Glutamatergic neuron (in vitro differentiated cells): Measurements from ENCODE around the gene JADE3. TPM values are rescaled to one million over a fixed set of nuclear protein-coding genes. Genes with fewer than 3 reads are reported as not detected.

Experiments
- DNase-seq: peaks from one replicate; pipeline ENCODE4 v3.0.0; 2022
- H3K27ac Mint-ChIP-seq: one replicate; pipeline ENCODE4 v1.8.0; 2020; ENCODE audit warnings: mild to moderate bottlenecking, mixed read lengths, inconsistent platforms; ENCODE audit not compliant: unreplicated experiment
- H3K27me3 Mint-ChIP-seq: one replicate; pipeline ENCODE4 v1.8.0; 2020; ENCODE audit warnings: mild to moderate bottlenecking, moderate library complexity, mixed read lengths, inconsistent platforms; ENCODE audit not compliant: unreplicated experiment
- H3K36me3 Mint-ChIP-seq: one replicate; pipeline ENCODE4 v1.8.0; 2020; ENCODE audit warnings: mild to moderate bottlenecking, mixed read lengths, inconsistent platforms; ENCODE audit not compliant: unreplicated experiment
- H3K4me1 Mint-ChIP-seq: one replicate; pipeline ENCODE4 v1.8.0; 2020; ENCODE audit warnings: mild to moderate bottlenecking, low read depth, mixed read lengths, inconsistent platforms; ENCODE audit not compliant: unreplicated experiment
- H3K4me3 Mint-ChIP-seq: one replicate; pipeline ENCODE4 v1.8.0; 2020; ENCODE audit warnings: mild to moderate bottlenecking, mixed read lengths, inconsistent platforms; ENCODE audit not compliant: unreplicated experiment
- H3K9me3 Mint-ChIP-seq: one replicate; pipeline ENCODE4 v1.8.0; 2020; ENCODE audit warnings: mild to moderate bottlenecking, moderate library complexity, mixed read lengths, inconsistent platforms; ENCODE audit not compliant: unreplicated experiment
- total RNA-seq: library from RNA; stranded (reverse); fragmentation: NEBNext Ultra II Directional; extraction: Animal tissue kit (Norgen Biotek cat#: 25700); gene quantifications from one replicate; pipeline ENCODE4 v1.2.1, GENCODE V29; 2021; ENCODE audit not compliant: unreplicated experiment
- TF ChIP-seq, protein P1 (sequence below): fragments of 200-600 bp; sonication (generic); IDR thresholded peaks from one replicate; pipeline ENCODE4 v1.5.0; 2021; ENCODE audit not compliant: partially characterized antibody, unreplicated experiment

JADE3 gene
- total RNA-seq, 1 donor from 2014 or later, result 14.0 TPM

DNA sequence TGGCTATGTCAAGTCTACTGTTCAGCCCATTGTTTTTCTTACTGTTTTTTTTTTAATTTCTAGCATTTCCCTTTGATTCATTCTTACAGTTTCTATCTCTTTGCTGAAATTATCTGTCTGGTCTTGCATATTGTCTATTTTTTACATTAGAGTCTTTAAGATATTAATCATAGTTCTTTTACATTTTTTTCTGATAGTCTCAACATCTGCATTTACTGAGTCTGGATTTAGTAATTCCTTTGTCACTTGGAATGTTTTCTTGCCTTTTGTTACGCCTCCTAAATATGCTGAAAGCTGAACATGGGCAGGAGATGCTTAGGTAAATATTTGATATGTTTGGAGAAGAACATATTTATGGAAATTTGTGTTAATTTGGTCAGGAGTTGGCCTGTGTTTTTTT is 10.4 kb downstream of the JADE3 start:
- Mint-ChIP-seq H3K9me3 (no peaks in the 10 kb centered on the region), H3K27ac (no peak overlapping the region)

DNA sequence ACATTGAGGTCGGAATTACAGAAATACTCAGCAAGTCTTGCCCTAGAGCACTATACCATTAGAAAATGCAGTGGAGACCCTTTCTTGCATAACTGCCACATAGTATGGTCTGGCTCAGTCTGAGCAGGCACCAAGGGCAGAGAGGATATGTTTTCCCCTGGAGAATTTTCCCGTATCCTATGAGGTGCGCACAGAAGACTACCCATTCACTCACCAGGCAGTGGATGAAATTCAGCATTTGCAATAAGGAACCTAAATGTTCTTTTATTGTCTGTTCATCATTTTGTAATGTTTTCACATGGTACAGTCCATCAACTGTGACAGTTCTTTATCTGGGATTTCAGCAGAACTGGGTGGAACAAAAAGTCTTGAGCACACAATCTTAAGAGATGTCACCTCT is 15.5 kb downstream of the JADE3 start:
- Mint-ChIP-seq H3K27me3 (peaks cover 2% of the 10 kb centered on the region), H3K4me3 (no peak overlapping the region), H3K9me3 (peaks cover 1% of the 10 kb centered on the region), H3K36me3 (no peaks in the 10 kb centered on the region), H3K4me1 (peaks cover 4% of the 10 kb centered on the region), H3K27ac (no peak overlapping the region)
- no peak for DNase-seq
- TF ChIP-seq, protein P1, sequence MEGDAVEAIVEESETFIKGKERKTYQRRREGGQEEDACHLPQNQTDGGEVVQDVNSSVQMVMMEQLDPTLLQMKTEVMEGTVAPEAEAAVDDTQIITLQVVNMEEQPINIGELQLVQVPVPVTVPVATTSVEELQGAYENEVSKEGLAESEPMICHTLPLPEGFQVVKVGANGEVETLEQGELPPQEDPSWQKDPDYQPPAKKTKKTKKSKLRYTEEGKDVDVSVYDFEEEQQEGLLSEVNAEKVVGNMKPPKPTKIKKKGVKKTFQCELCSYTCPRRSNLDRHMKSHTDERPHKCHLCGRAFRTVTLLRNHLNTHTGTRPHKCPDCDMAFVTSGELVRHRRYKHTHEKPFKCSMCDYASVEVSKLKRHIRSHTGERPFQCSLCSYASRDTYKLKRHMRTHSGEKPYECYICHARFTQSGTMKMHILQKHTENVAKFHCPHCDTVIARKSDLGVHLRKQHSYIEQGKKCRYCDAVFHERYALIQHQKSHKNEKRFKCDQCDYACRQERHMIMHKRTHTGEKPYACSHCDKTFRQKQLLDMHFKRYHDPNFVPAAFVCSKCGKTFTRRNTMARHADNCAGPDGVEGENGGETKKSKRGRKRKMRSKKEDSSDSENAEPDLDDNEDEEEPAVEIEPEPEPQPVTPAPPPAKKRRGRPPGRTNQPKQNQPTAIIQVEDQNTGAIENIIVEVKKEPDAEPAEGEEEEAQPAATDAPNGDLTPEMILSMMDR, result no peak

More for the DNA sequence above, 10.4 kb downstream of the JADE3 start:
- peaks cover 3% of the 10 kb centered on the region for H3K4me1 Mint-ChIP-seq
- H3K36me3 Mint-ChIP-seq, result no peaks in the 10 kb centered on the region
- DNase-seq, result no peak
- TF ChIP-seq, protein P1, result no peak
- peaks cover 2% of the 10 kb centered on the region for H3K27me3 Mint-ChIP-seq
- no peak overlapping the region for H3K4me3 Mint-ChIP-seq

DNA sequence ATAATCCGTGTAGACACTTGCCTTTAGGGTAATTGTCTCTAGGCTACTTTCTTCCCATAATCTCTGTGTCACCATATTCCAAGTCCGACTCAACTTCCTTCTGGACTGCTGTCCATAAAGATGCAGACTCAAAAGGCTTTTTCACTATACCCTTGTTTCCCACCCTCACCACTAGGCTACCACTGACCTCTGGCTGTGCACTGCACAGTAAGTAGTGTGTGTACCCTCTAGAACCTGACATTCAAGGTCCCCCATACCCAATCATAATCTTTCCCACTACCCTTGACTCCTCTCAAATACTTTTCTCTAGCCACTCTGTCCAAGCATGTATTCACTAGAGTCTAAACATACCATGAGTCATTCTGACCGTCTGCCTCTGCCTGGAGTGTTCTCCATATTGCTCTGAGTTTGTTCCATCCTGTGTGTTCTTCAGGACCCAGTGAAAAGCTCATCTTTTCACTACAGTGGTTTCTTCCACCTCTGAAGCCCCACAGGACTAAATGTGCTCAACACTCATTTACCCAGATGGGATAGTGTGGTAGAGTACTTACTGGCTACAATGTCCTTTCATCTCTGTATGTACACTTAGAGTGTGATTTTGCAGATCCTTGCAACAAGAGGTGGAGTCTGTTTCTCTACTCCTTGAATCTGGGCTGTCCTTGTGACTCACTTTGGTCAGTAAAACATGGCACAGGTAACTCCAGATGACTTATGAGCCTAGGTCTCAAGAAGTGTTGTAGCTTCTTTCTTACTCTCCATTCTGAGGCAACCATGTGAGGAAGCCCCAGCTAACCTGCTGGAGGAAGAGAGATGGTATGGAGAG is 17.4 kb downstream of the JADE3 start:
- DNase-seq, result no peak
- H3K4me3 Mint-ChIP-seq, result no peak overlapping the region
- H3K9me3 Mint-ChIP-seq, result peaks cover 1% of the 10 kb centered on the region
- no peaks in the 10 kb centered on the region for H3K36me3 Mint-ChIP-seq
- TF ChIP-seq, protein P1, result no peak
- no peak overlapping the region for H3K27ac Mint-ChIP-seq
- peaks cover 4% of the 10 kb centered on the region for H3K4me1 Mint-ChIP-seq
- H3K27me3 Mint-ChIP-seq, result peaks cover 2% of the 10 kb centered on the region

DNA sequence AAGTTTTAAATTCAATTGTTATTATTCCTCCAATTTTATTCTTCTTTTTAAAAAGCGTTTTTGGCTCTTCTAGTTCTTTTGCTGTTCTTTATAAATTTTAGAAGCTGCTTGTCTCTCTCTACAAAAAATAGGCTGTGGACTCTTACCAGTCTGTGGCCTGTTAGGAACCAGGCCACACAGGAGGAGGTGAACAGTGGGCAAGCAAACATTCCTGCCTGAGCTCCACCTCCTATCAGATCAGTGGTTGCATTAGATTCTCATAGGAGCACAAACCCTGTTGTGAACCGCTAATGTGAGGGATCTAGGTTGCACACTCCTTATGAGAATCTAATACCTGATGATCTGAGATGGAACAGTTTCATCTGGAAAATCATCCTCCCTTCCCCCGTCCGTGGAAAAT is 23.1 kb downstream of the JADE3 start:
- Mint-ChIP-seq H3K27ac (no peak overlapping the region), H3K36me3 (no peaks in the 10 kb centered on the region), H3K4me3 (no peak overlapping the region), H3K4me1 (peaks cover 4% of the 10 kb centered on the region), H3K9me3 (peaks cover 3% of the 10 kb centered on the region), H3K27me3 (no peaks in the 10 kb centered on the region)
- DNase-seq, result no peak
- TF ChIP-seq, protein P1, result no peak

DNA sequence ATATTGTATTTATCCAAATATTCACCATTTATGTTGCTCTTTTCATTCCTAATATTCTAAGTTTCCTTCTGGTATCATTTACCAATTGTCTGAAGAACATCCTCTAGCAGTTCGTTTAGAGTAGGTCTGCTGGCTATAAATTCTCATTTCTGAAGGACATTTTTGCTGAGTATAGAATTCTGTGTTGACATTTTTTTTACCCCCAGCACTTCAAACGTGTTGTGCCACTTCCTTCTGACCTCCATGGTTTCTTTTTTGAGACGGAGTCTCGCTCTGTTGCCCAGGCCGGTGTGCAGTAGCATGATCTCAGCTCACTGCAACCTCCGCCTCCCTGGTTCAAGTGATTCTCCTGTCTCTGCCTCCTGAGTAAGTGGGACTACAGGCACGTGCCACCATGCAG is 26.4 kb downstream of the JADE3 start:
- no peak overlapping the region for H3K4me3 Mint-ChIP-seq
- no peaks in the 10 kb centered on the region for H3K4me1 Mint-ChIP-seq
- no peaks in the 10 kb centered on the region for H3K36me3 Mint-ChIP-seq
- H3K27me3 Mint-ChIP-seq, result no peaks in the 10 kb centered on the region
- TF ChIP-seq, protein P1, result no peak
- peaks cover 2% of the 10 kb centered on the region for H3K9me3 Mint-ChIP-seq
- DNase-seq, result no peak
- H3K27ac Mint-ChIP-seq, result no peak overlapping the region
